ENCODE results near the gene ANKAR.

GRCh38 chr2:189646521-189646920 lies 27.9 kb upstream of the ANKAR start:
- TF ChIP-seq POLR2A (IDR thresholded peaks at IDR 0.05; ENCODE audit: low read depth) (no peak), POLR2AphosphoS5 (IDR thresholded peaks at IDR 0.05) (no peak), CTCF (IDR thresholded peaks at IDR 0.05) (no peak), EP300 (IDR thresholded peaks at IDR 0.05) (no peak)

Data from esophagus muscularis mucosa (tissue), 4 donors.